Measurements from ENCODE around the gene GPR37. TPM values are rescaled to one million over a fixed set of nuclear protein-coding genes. Genes with fewer than 3 reads are reported as not detected.

The GPR37 gene
- total and polyA plus RNA-seq, 10 donors = 0.05 to 6.2 (median 1.7) TPM; not detected in 1

- no peaks in the 10 kb centered on the region for H3K4me1 ChIP-seq
- H3K4me3 ChIP-seq = no peak overlapping the region
- WGBS, 5 donors = 87 to 100% (median 97%) methylated on average over 1 of the region's 1 CpG
- peaks cover 0 to 8% (median 0%) of the 10 kb centered on the region in 8 donors for H3K9me3 ChIP-seq
- intact Hi-C loops (cut with DNase I; ENCODE audit: low total_unique reads) = no loop called here
- H3K36me3 ChIP-seq = no peaks in the 10 kb centered on the region
- TF ChIP-seq POLR2AphosphoS5 (IDR thresholded peaks at IDR 0.05) (no peak), CTCF (IDR thresholded peaks at IDR 0.05 in 8 of 11, conservative IDR thresholded peaks at IDR 0.05 in 3 of 11) (no peak), POLR2A (IDR thresholded peaks at IDR 0.05) (no peak)
- no peak for DNase-seq
- H3K27me3 ChIP-seq (replicated peaks in 1 of 7) = no peaks in the 10 kb centered on the region
- no peak overlapping the region for H3K27ac ChIP-seq
Observed at GRCh38 chr7:124716894-124717293, 48.7 kb downstream of the GPR37 start.

- Histone ChIP-seq H3K27me3 (replicated peaks in 1 of 7) (no peaks in the 10 kb centered on the region), H3K9me3 (peaks cover 0 to 24% (median 15%) of the 10 kb centered on the region in 8 donors), H3K36me3 (no peaks in the 10 kb centered on the region), H3K27ac (no peak overlapping the region), H3K4me1 (no peaks in the 10 kb centered on the region), H3K4me3 (no peak overlapping the region)
- WGBS, 5 donors = 74 to 85% (median 80%) methylated on average over 3 of the region's 3 CpGs
- DNase-seq = no peak
- intact Hi-C loops (cut with DNase I; ENCODE audit: low total_unique reads) = no loop called here
- TF ChIP-seq CTCF (IDR thresholded peaks at IDR 0.05 in 8 of 11, conservative IDR thresholded peaks at IDR 0.05 in 3 of 11) (no peak), POLR2AphosphoS5 (IDR thresholded peaks at IDR 0.05) (no peak), POLR2A (IDR thresholded peaks at IDR 0.05) (no peak)
Observed at GRCh38 chr7:124713086-124713485, 52.5 kb downstream of the GPR37 start.

- intact Hi-C loops (cut with DNase I; ENCODE audit: low total_unique reads) = no loop called here
- DNase-seq = no peak
- no peaks in the 10 kb centered on the region for H3K36me3 ChIP-seq
- H3K4me3 ChIP-seq = no peak overlapping the region
- no peak overlapping the region for H3K27ac ChIP-seq
- H3K9me3 ChIP-seq = peaks cover 0 to 34% (median 26%) of the 10 kb centered on the region in 8 donors
- TF ChIP-seq POLR2A (IDR thresholded peaks at IDR 0.05) (no peak), POLR2AphosphoS5 (IDR thresholded peaks at IDR 0.05) (no peak), CTCF (IDR thresholded peaks at IDR 0.05 in 8 of 11, conservative IDR thresholded peaks at IDR 0.05 in 3 of 11) (no peak)
- H3K27me3 ChIP-seq (replicated peaks in 1 of 7) = no peaks in the 10 kb centered on the region
- no peaks in the 10 kb centered on the region for H3K4me1 ChIP-seq
Observed at GRCh38 chr7:124712017-124712416, 53.6 kb downstream of the GPR37 start.

GRCh38 chr7:124702385-124702784, 63.2 kb downstream of the GPR37 start:
- no peak overlapping the region for H3K4me3 ChIP-seq
- no peaks in the 10 kb centered on the region for H3K27me3 ChIP-seq (replicated peaks in 1 of 7)
- intact Hi-C loops (cut with DNase I; ENCODE audit: low total_unique reads) = no loop called here
- DNase-seq = no peak
- H3K9me3 ChIP-seq = peaks cover 0 to 17% (median 7%) of the 10 kb centered on the region in 8 donors
- H3K27ac ChIP-seq = no peak overlapping the region
- no peak for TF ChIP-seq POLR2A (IDR thresholded peaks at IDR 0.05)
- no peaks in the 10 kb centered on the region for H3K4me1 ChIP-seq
- 59 to 75% (median 64%) methylated on average over 2 of the region's 2 CpGs for WGBS, 5 donors
- no peaks in the 10 kb centered on the region for H3K36me3 ChIP-seq

- Histone ChIP-seq H3K27me3 (replicated peaks in 1 of 7) (no peaks in the 10 kb centered on the region), H3K4me1 (no peaks in the 10 kb centered on the region), H3K9me3 (peaks cover 0 to 12% (median 4%) of the 10 kb centered on the region in 8 donors), H3K4me3 (no peak overlapping the region), H3K36me3 (no peaks in the 10 kb centered on the region), H3K27ac (no peak overlapping the region)
- no peak for DNase-seq
- 71 to 86% (median 83%) methylated on average over 2 of the region's 2 CpGs for WGBS, 5 donors
- TF ChIP-seq CTCF (IDR thresholded peaks at IDR 0.05 in 8 of 11, conservative IDR thresholded peaks at IDR 0.05 in 3 of 11) (no peak), POLR2A (IDR thresholded peaks at IDR 0.05) (no peak), POLR2AphosphoS5 (IDR thresholded peaks at IDR 0.05) (no peak)
- intact Hi-C loops (cut with DNase I; ENCODE audit: low total_unique reads) = no loop called here
Observed at GRCh38 chr7:124701955-124702354, 63.6 kb downstream of the GPR37 start.

All from spleen (tissue), 11 donors.